Progenitor cell of endocrine pancreas (in vitro differentiated cells): ENCODE measurements around the gene GABPB1. TPM values are rescaled to one million over a fixed set of nuclear protein-coding genes. Genes with fewer than 3 reads are reported as not detected.

Experiments used
- DNase-seq: peaks from one replicate; pipeline ENCODE4 v3.0.0; 2021; ENCODE audit warnings: low spot score; ENCODE audit not compliant: unreplicated experiment
- H3K27ac Mint-ChIP-seq: 2 replicates; pipeline ENCODE4 v1.8.0; 2021; ENCODE audit warnings: mild to moderate bottlenecking, moderate library complexity, mixed read lengths
- H3K27me3 Mint-ChIP-seq: 2 replicates; pipeline ENCODE4 v1.8.0; 2021; ENCODE audit warnings: mixed read lengths
- H3K36me3 Mint-ChIP-seq: 2 replicates; pipeline ENCODE4 v1.8.0; 2022; ENCODE audit warnings: mixed read lengths; ENCODE audit not compliant: insufficient read depth
- H3K4me1 Mint-ChIP-seq: 2 replicates; pipeline ENCODE4 v1.8.0; 2021; ENCODE audit warnings: low read depth, mixed read lengths
- H3K4me3 Mint-ChIP-seq: 2 replicates; pipeline ENCODE4 v1.8.0; 2021; ENCODE audit warnings: low read depth, mild to moderate bottlenecking, moderate library complexity, mixed read lengths
- H3K9me3 Mint-ChIP-seq: 2 replicates; pipeline ENCODE4 v1.8.0; 2021; ENCODE audit warnings: low read depth, mixed read lengths
- CTCF ChIP-seq: fragments of 200-600 bp; sonication (generic); IDR thresholded peaks from one replicate; pipeline ENCODE4 v1.5.0; 2021; ENCODE audit warnings: antibody characterized with exemption, mild to moderate bottlenecking; ENCODE audit not compliant: unreplicated experiment
- total RNA-seq: library from RNA; stranded (reverse); gene quantifications from 2 replicates; pipeline ENCODE4 v1.2.1, GENCODE V29; 2021

The GABPB1 gene
- total RNA-seq, 1 donor from 2014 or later: 41.7 TPM

- no peaks in the 10 kb centered on the region for H3K9me3 Mint-ChIP-seq
Measured at GRCh38 chr15:50228866-50229265, 126.1 kb downstream of the GABPB1 start.

DNA sequence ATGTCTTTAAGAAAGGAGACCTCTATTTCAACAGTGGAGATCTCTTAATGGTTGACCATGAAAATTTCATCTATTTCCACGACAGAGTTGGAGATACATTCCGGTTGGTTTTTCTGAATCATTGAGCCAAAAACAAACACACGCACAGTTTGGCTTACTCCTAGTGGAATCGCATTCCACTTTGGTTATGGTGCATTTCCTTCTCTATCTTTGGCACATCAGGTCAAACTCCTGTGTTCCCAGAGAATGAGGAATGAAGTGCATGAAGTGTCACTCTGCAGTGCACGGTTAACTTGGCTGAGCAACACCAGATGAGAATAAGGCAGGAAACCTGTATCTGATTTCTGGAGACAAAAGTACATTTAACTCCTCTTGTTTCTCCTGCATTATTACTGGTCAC is 127.9 kb downstream of the GABPB1 start:
- H3K4me1 Mint-ChIP-seq: no peaks in the 10 kb centered on the region
- H3K27ac Mint-ChIP-seq: no peak overlapping the region
- no peak overlapping the region for H3K4me3 Mint-ChIP-seq
- H3K27me3 Mint-ChIP-seq: no peaks in the 10 kb centered on the region
- no peak for DNase-seq
- peaks cover 12% of the 10 kb centered on the region for H3K36me3 Mint-ChIP-seq
- no peak for TF ChIP-seq CTCF
- no peaks in the 10 kb centered on the region for H3K9me3 Mint-ChIP-seq

More at GRCh38 chr15:50228866-50229265, 126.1 kb downstream of the GABPB1 start:
- no peak for TF ChIP-seq CTCF
- Mint-ChIP-seq H3K27ac (no peak overlapping the region), H3K4me3 (no peak overlapping the region), H3K4me1 (no peaks in the 10 kb centered on the region), H3K27me3 (no peaks in the 10 kb centered on the region), H3K36me3 (peaks cover 5% of the 10 kb centered on the region)
- no peak for DNase-seq

- H3K4me1 Mint-ChIP-seq: no peaks in the 10 kb centered on the region
- no peaks in the 10 kb centered on the region for H3K9me3 Mint-ChIP-seq
- H3K27ac Mint-ChIP-seq: no peak overlapping the region
- no peaks in the 10 kb centered on the region for H3K27me3 Mint-ChIP-seq
- H3K36me3 Mint-ChIP-seq: peaks cover 12% of the 10 kb centered on the region
- TF ChIP-seq CTCF: no peak
- no peak overlapping the region for H3K4me3 Mint-ChIP-seq
- DNase-seq: no peak
Measured at GRCh38 chr15:50225938-50226337, 129.1 kb downstream of the GABPB1 start.

Other genes starting within 250 kb of the GABPB1 start
- gene ATP8B4, start 236.0 kb downstream of the GABPB1 start, total RNA-seq: 0.95 and 0.98 TPM in 2 replicates
- 10.3 and 10.6 TPM in 2 replicates for gene SLC27A2, start 173.0 kb downstream of the GABPB1 start, total RNA-seq
- not detected in 2 replicates for gene HDC, start 89.5 kb downstream of the GABPB1 start, total RNA-seq
- gene USP8, start 69.2 kb upstream of the GABPB1 start, total RNA-seq: 57.5 and 59.8 TPM in 2 replicates
- 0.47 and 0.48 TPM in 2 replicates for gene USP50, start 191.5 kb upstream of the GABPB1 start, total RNA-seq